A549 (cell line): Measurements from ENCODE around the gene AK3. TPM values are rescaled to one million over a fixed set of nuclear protein-coding genes. Genes with fewer than 3 reads are reported as not detected.

Experiments used
- ATAC-seq, 2 experiments: fragments of 200-7000 bp in 1 of 2; fragments of >200 bp in 1 of 2; cut with Nextera tagmentation in 1 of 2; cut with Tn5 transposase in 1 of 2; 3 replicates each; pipeline versions ENCODE4 v1.8.0 to v1.9.1; 2018 to 2020; ENCODE audit warnings: mild to moderate bottlenecking in 1 of 2, moderate library complexity in 1 of 2
- CTCF ChIA-PET: fragments of 300-600 bp; sonication (Branson Sonifier 250); formaldehyde crosslinking; extraction: SDS; loops from one replicate; lab custom pipeline; 2021; ENCODE audit warnings: antibody characterized with exemption, inconsistent platforms; lab: Yijun Ruan, JAX
- POLR2A ChIA-PET: fragments of 350-600 bp; formaldehyde crosslinking; extraction: SDS; loops from one replicate; lab custom pipeline; 2021; ENCODE audit warnings: antibody characterized with exemption, inconsistent platforms; lab: Yijun Ruan, JAX
- DNase-seq, 2 experiments: peaks; one replicate each; pipeline versions ENCODE4 v3.0.0 to v3.0.0-alpha.2; 2011 to 2016; ENCODE audit warnings: low read depth in 1 of 2, low spot score in 1 of 2
- FAIRE-seq: peaks from 2 replicates; lab custom pipeline; 2011; peaks lifted over from hg19 to GRCh38; lab: Jason Lieb, UNC
- H3K27ac ChIP-seq, 2 experiments: fragments of >200 bp; sonication (Bioruptor Twin); formaldehyde crosslinking; 3 replicates each; pipeline ENCODE4 v1.5.1; 2016 to 2017
- H3K4me1 ChIP-seq: fragments of >200 bp; sonication (Bioruptor Twin); formaldehyde crosslinking; 3 replicates; pipeline ENCODE4 v1.6.1; 2016
- H3K4me2 ChIP-seq: fragments of >200 bp; sonication (Bioruptor Twin); formaldehyde crosslinking; 3 replicates; pipeline ENCODE4 v1.6.1; 2016
- H3K4me3 ChIP-seq: fragments of >200 bp; sonication (Bioruptor Twin); formaldehyde crosslinking; 3 replicates; pipeline ENCODE4 v1.5.1; 2016
- H3K9me3 ChIP-seq: fragments of >200 bp; sonication (Bioruptor Twin); formaldehyde crosslinking; 3 replicates; pipeline ENCODE4 v1.6.1; 2016
- BCL3 ChIP-seq: fragments of >200 bp; sonication (Bioruptor Twin); formaldehyde crosslinking; IDR thresholded peaks from 3 replicates; pipeline ENCODE4 v1.6.1; 2016
- BHLHE40 ChIP-seq: IDR thresholded peaks from 2 replicates; pipeline ENCODE4 v1.6.1; 2012; ENCODE audit warnings: low read depth, low read length, inconsistent platforms
- CBX8 ChIP-seq: fragments of 200-600 bp; sonication (generic); IDR thresholded peaks from 2 replicates; pipeline ENCODE4 v1.6.1; 2016
- CTCF ChIP-seq: fragments of >200 bp; sonication (Bioruptor Twin); formaldehyde crosslinking; IDR thresholded peaks from 3 replicates; pipeline ENCODE4 v1.5.1; 2016
- FOSL2 ChIP-seq, 2 experiments: fragments of 450-650 bp in 1 of 2; fragments of >200 bp in 1 of 2; sonication (Bioruptor Twin) in 1 of 2; formaldehyde crosslinking; IDR thresholded peaks; 2 replicates each; pipeline versions ENCODE4 v1.5.0 to v1.6.1; 2016 to 2020; ENCODE audit warnings: mild to moderate bottlenecking in 1 of 2, moderate library complexity in 1 of 2
- HDAC2 ChIP-seq: fragments of 200-600 bp; sonication (generic); IDR thresholded peaks from 2 replicates; pipeline ENCODE4 v1.6.1; 2016
- HEYL ChIP-seq: fragments of 250-450 bp; sonication (Bioruptor Pico); IDR thresholded peaks from 2 replicates; pipeline ENCODE4 v1.8.0; 2021; ENCODE audit warnings: mild to moderate bottlenecking, moderate library complexity
- HOXB13 ChIP-seq: fragments of 250-450 bp; sonication (Bioruptor Pico); IDR thresholded peaks from 2 replicates; pipeline ENCODE4 v1.5.0; 2020; ENCODE audit warnings: low read depth, mild to moderate bottlenecking, moderate library complexity
- JUN ChIP-seq, 2 experiments: fragments of >200 bp; sonication (Bioruptor Twin); formaldehyde crosslinking; IDR thresholded peaks; 2 replicates in 1 of 2; 3 replicates in 1 of 2; pipeline ENCODE4 v1.6.1; 2016 to 2017
- JUNB ChIP-seq: fragments of >200 bp; sonication (Bioruptor Twin); formaldehyde crosslinking; IDR thresholded peaks from 2 replicates; pipeline ENCODE4 v1.6.1; 2016
- MAX ChIP-seq: IDR thresholded peaks from 2 replicates; pipeline ENCODE4 v1.6.1; 2012
- MAZ ChIP-seq: fragments of 150-350 bp; IDR thresholded peaks from 2 replicates; pipeline ENCODE4 v1.6.1; 2014; ENCODE audit warnings: antibody characterized with exemption, low read depth, low read length, borderline replicate concordance
- PBX3 ChIP-seq: IDR thresholded peaks from 2 replicates; pipeline ENCODE4 v1.6.1; 2012
- POLR2A ChIP-seq: IDR thresholded peaks from 2 replicates; pipeline ENCODE4 v1.6.1; 2012; ENCODE audit warnings: mild to moderate bottlenecking, low read length
- POLR2AphosphoS2 ChIP-seq: conservative IDR thresholded peaks from 2 replicates; pipeline ENCODE4 v1.6.1; 2012; ENCODE audit warnings: low read length, improper control_type of control experiment, inconsistent platforms
- RAD21 ChIP-seq, 2 experiments: fragments of >200 bp in 1 of 2; sonication (Bioruptor Twin) in 1 of 2; formaldehyde crosslinking in 1 of 2; IDR thresholded peaks in 1 of 2; conservative IDR thresholded peaks in 1 of 2; 2 replicates in 1 of 2; 3 replicates in 1 of 2; pipeline ENCODE4 v1.6.1; 2012 to 2018; ENCODE audit warnings: inconsistent platforms in 1 of 2
- RFX5 ChIP-seq: fragments of 450-650 bp; IDR thresholded peaks from 2 replicates; pipeline ENCODE4 v1.7.1; 2014; ENCODE audit warnings: antibody characterized with exemption, mild to moderate bottlenecking, moderate library complexity
- RNF2 ChIP-seq: fragments of 200-600 bp; sonication (generic); IDR thresholded peaks from 2 replicates; pipeline ENCODE4 v1.6.1; 2016; ENCODE audit warnings: low read depth, mild to moderate bottlenecking, antibody characterized with exemption, moderate library complexity, borderline replicate concordance
- SMC3 ChIP-seq: fragments of >200 bp; sonication (Bioruptor Twin); formaldehyde crosslinking; IDR thresholded peaks from 3 replicates; pipeline ENCODE4 v1.6.1; 2018; ENCODE audit warnings: inconsistent platforms
- TFCP2L1 ChIP-seq: fragments of 250-450 bp; sonication (Bioruptor Pico); IDR thresholded peaks from 2 replicates; pipeline ENCODE4 v1.5.0; 2021; ENCODE audit warnings: mild to moderate bottlenecking
- WGBS: methylation state at CpG from one replicate; pipeline ENCODE4 v1.1.6; 2017; ENCODE audit errors: missing lambda C conversion rate; 5-methylcytosine and 5-hydroxymethylcytosine counted together
- polyA plus RNA-seq, 4 experiments: library from polyadenylated mRNA; depleted of rRNA in 3 of 4; stranded (reverse); fragments of >200 nt; fragmentation: RNase III in 1 of 4; extraction: RNeasy Plus Mini Kit Qiagen cat#74134 plus additional on column Dnase treatment in 1 of 4; gene quantifications; 2 replicates in 3 of 4; 3 replicates in 1 of 4; pipeline ENCODE4 v1.2.3, GENCODE V29; 2011 to 2017
- TF ChIP-seq, protein P1 (sequence below): IDR thresholded peaks from 2 replicates; pipeline ENCODE4 v1.6.1; 2012; ENCODE audit warnings: low read depth, borderline replicate concordance
- TF ChIP-seq, protein P2 (sequence below): fragments of 250-450 bp; sonication (Bioruptor Pico); IDR thresholded peaks from 2 replicates; pipeline ENCODE4 v1.5.0; 2021; ENCODE audit warnings: mild to moderate bottlenecking, moderate library complexity, borderline replicate concordance
- TF ChIP-seq, protein P3 (sequence below): fragments of 150-350 bp; IDR thresholded peaks from 2 replicates; pipeline ENCODE4 v1.6.1; 2014; ENCODE audit warnings: low read depth, mild to moderate bottlenecking, low read length
- TF ChIP-seq, protein P4 (sequence below): fragments of >200 bp; sonication (Bioruptor Twin); formaldehyde crosslinking; IDR thresholded peaks from 2 replicates; pipeline ENCODE4 v1.6.1; 2016

Gene AK3
- polyA plus RNA-seq, 2 of the 4 experiments (the other 2 are of a cell fraction): 51.0 to 83.0 TPM

- 1% methylated on average over 58 of the region's 66 CpGs for WGBS
- TF ChIP-seq SMC3 (peak; percentile 45; the same call in 2 of the 3 replicates), BHLHE40 (no peak), HOXB13 (no peak), RFX5 (peak; percentile 20; the same call in 1 of the 2 replicates), MAZ (0 out of 2 replicates have a peak, but pooled peaks have one; percentile 11), JUN (IDR thresholded peaks at IDR 0.05) (peak; percentile 90 to 92), PBX3 (no peak), HEYL (CRISPR knock-in tag) (no peak), CTCF (peak; percentile 21; the same call in 1 of the 3 replicates), BCL3 (peak; percentile 89), TFCP2L1 (CRISPR knock-in tag) (peak; percentile 75; the same call in 1 of the 2 replicates), HDAC2 (no peak), RNF2 (no peak), JUNB (no peak), POLR2A (peak; percentile 94), POLR2AphosphoS2 (no peak), RAD21 (conservative IDR thresholded peaks at IDR 0.05 in 1 of 2, IDR thresholded peaks at IDR 0.05 in 1 of 2) (peak in 1 of 2 experiments; percentile 37; a peak in 3 of 5 replicates), FOSL2 (IDR thresholded peaks at IDR 0.05) (no peak), FOSL2 (CRISPR knock-in tag; IDR thresholded peaks at IDR 0.05) (peak; percentile 47; the same call in 1 of the 2 replicates), CBX8 (no peak), MAX (peak; percentile 92)
- TF ChIP-seq, protein P1, sequence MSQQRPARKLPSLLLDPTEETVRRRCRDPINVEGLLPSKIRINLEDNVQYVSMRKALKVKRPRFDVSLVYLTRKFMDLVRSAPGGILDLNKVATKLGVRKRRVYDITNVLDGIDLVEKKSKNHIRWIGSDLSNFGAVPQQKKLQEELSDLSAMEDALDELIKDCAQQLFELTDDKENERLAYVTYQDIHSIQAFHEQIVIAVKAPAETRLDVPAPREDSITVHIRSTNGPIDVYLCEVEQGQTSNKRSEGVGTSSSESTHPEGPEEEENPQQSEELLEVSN: peak; percentile 72
- TF ChIP-seq, protein P2, sequence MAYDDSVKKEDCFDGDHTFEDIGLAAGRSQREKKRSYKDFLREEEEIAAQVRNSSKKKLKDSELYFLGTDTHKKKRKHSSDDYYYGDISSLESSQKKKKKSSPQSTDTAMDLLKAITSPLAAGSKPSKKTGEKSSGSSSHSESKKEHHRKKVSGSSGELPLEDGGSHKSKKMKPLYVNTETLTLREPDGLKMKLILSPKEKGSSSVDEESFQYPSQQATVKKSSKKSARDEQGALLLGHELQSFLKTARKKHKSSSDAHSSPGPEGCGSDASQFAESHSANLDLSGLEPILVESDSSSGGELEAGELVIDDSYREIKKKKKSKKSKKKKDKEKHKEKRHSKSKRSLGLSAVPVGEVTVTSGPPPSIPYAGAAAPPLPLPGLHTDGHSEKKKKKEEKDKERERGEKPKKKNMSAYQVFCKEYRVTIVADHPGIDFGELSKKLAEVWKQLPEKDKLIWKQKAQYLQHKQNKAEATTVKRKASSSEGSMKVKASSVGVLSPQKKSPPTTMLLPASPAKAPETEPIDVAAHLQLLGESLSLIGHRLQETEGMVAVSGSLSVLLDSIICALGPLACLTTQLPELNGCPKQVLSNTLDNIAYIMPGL (CRISPR knock-in tag): no peak
- TF ChIP-seq, protein P3, sequence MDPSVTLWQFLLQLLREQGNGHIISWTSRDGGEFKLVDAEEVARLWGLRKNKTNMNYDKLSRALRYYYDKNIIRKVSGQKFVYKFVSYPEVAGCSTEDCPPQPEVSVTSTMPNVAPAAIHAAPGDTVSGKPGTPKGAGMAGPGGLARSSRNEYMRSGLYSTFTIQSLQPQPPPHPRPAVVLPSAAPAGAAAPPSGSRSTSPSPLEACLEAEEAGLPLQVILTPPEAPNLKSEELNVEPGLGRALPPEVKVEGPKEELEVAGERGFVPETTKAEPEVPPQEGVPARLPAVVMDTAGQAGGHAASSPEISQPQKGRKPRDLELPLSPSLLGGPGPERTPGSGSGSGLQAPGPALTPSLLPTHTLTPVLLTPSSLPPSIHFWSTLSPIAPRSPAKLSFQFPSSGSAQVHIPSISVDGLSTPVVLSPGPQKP: 0 out of 2 replicates have a peak, but pooled peaks have one; percentile 75
- TF ChIP-seq, protein P4, sequence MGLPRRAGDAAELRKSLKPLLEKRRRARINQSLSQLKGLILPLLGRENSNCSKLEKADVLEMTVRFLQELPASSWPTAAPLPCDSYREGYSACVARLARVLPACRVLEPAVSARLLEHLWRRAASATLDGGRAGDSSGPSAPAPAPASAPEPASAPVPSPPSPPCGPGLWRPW: no peak
- no peaks in the 10 kb centered on the region for H3K9me3 ChIP-seq
- peaks cover 30% of the 10 kb centered on the region for H3K4me1 ChIP-seq
- CTCF ChIA-PET: interaction anchor here (0.7 to 1.0 kb wide), 4 partner anchors 12 to 35 kb away, joined by 3 to 5 read pairs (median 3); no protein-coding TSS in a partner anchor
- peak; percentile 91 to 97 for DNase-seq
- peak within 1 kb of the TSS; percentile 98 for H3K4me2 ChIP-seq
- FAIRE-seq: peak; percentile 51
- H3K27ac ChIP-seq: peak within 1 kb of the TSS; percentile 85 to 93
- peak; percentile 90 to 94 for ATAC-seq
- POLR2A ChIA-PET: interaction anchor here (0.6 to 1.4 kb wide), 10 partner anchors 9 to 1836 kb away, joined by 3 to 37 read pairs (median 4); partner anchors contain the start of genes AK3, CD274, PLPP6 and PUM3
- peak within 1 kb of the TSS; percentile 59 for H3K4me3 ChIP-seq
These were observed 61.5 kb downstream of the AK3 start, which contains the start of gene CDC37L1 for GRCh38 chr9:4679268-4680172. CDC37L1 (plus strand) TSS chr9:4679569; CDS start chr9:4679768, 199 bp downstream.
